ENCODE measurements around the gene PRAMEF9. TPM values are rescaled to one million over a fixed set of nuclear protein-coding genes. Genes with fewer than 3 reads are reported as not detected.
A peak's percentile ranks its signal among the peaks of the same experiment; 100 is the strongest.

The PRAMEF9 gene
- polyA plus RNA-seq, 2 of the 4 experiments (the other 2 are of a cell fraction), result not detected

- POLR2A ChIA-PET, result interaction anchor here (0.7 kb wide), 1 partner anchor 1599 kb away, joined by 3 read pairs; no protein-coding TSS in a partner anchor
- TF ChIP-seq HOXB5 (CRISPR knock-in tag; IDR thresholded peaks at IDR 0.05) (no peak), RAD21 (conservative IDR thresholded peaks at IDR 0.05 in 1 of 2, IDR thresholded peaks at IDR 0.05 in 1 of 2) (0 out of 5 replicates have a peak, but pooled peaks of 1 of the 2 experiments have one; percentile 3), EHF (CRISPR knock-in tag; IDR thresholded peaks at IDR 0.05) (no peak), CHD2 (IDR thresholded peaks at IDR 0.05; ENCODE audit: low read length, partially characterized antibody) (no peak), HEYL (CRISPR knock-in tag; IDR thresholded peaks at IDR 0.05) (no peak), CHD4 (IDR thresholded peaks at IDR 0.05; ENCODE audit: borderline replicate concordance) (no peak)
- TF ChIP-seq, protein P1, sequence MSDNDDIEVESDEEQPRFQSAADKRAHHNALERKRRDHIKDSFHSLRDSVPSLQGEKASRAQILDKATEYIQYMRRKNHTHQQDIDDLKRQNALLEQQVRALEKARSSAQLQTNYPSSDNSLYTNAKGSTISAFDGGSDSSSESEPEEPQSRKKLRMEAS (IDR thresholded peaks at IDR 0.05), result no peak
- TF ChIP-seq, protein P2, sequence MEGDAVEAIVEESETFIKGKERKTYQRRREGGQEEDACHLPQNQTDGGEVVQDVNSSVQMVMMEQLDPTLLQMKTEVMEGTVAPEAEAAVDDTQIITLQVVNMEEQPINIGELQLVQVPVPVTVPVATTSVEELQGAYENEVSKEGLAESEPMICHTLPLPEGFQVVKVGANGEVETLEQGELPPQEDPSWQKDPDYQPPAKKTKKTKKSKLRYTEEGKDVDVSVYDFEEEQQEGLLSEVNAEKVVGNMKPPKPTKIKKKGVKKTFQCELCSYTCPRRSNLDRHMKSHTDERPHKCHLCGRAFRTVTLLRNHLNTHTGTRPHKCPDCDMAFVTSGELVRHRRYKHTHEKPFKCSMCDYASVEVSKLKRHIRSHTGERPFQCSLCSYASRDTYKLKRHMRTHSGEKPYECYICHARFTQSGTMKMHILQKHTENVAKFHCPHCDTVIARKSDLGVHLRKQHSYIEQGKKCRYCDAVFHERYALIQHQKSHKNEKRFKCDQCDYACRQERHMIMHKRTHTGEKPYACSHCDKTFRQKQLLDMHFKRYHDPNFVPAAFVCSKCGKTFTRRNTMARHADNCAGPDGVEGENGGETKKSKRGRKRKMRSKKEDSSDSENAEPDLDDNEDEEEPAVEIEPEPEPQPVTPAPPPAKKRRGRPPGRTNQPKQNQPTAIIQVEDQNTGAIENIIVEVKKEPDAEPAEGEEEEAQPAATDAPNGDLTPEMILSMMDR (IDR thresholded peaks at IDR 0.05), result peak; percentile 49
- Histone ChIP-seq H3K27ac (no peak overlapping the region), H3K4me3 (no peak overlapping the region), H3K9me3 (no peaks in the 10 kb centered on the region), H3K4me2 (no peak overlapping the region), H3K4me1 (no peaks in the 10 kb centered on the region)
- CTCF ChIA-PET, result interaction anchor here (0.6 to 1.0 kb wide), 2 partner anchors 15 to 224 kb away, joined by 3 to 4 read pairs; no protein-coding TSS in a partner anchor
- peak; percentile 66 to 87; a peak in 4 of 6 replicates for ATAC-seq
- WGBS (ENCODE audit: missing lambda C conversion rate), result 37% methylated on average over 7 of the region's 7 CpGs
- FAIRE-seq, result no peak
- DNase-seq (ENCODE audit: low read depth in 1 of 2, low spot score in 1 of 2), result peak in 1 of 2 experiments; percentile 48
Observed at GRCh38 chr1:13228343-13228781, 56.7 kb downstream of the PRAMEF9 start.

Other genes starting within 250 kb of the PRAMEF9 start
- gene PRAMEF6, start 224.3 kb upstream of the PRAMEF9 start, polyA plus RNA-seq (2011; rRNA removed), result not detected in 2 replicates
- not detected in 3 replicates for gene PRAMEF6, start 224.3 kb upstream of the PRAMEF9 start, polyA plus RNA-seq (2017; fragmentation: RNase III; extraction: RNeasy Plus Mini Kit Qiagen cat#74134 plus additional on column Dnase treatment)
- gene PRAMEF27, start 115.3 kb upstream of the PRAMEF9 start, polyA plus RNA-seq (2011; rRNA removed), result 0.05 TPM in 1 of 2 replicates, not detected in the other
- gene PRAMEF27, start 115.3 kb upstream of the PRAMEF9 start, polyA plus RNA-seq (2017; fragmentation: RNase III; extraction: RNeasy Plus Mini Kit Qiagen cat#74134 plus additional on column Dnase treatment), result not detected in 3 replicates
- not detected in 2 replicates for gene HNRNPCL3, start 111.1 kb upstream of the PRAMEF9 start, polyA plus RNA-seq (2011; rRNA removed)
- not detected in 3 replicates for gene HNRNPCL3, start 111.1 kb upstream of the PRAMEF9 start, polyA plus RNA-seq (2017; fragmentation: RNase III; extraction: RNeasy Plus Mini Kit Qiagen cat#74134 plus additional on column Dnase treatment)
- gene PRAMEF25, start 101.1 kb upstream of the PRAMEF9 start, polyA plus RNA-seq (2011; rRNA removed), result not detected in 2 replicates
- gene PRAMEF25, start 101.1 kb upstream of the PRAMEF9 start, polyA plus RNA-seq (2017; fragmentation: RNase III; extraction: RNeasy Plus Mini Kit Qiagen cat#74134 plus additional on column Dnase treatment), result not detected in 3 replicates
- not detected in 2 replicates for gene HNRNPCL2, start 55.0 kb upstream of the PRAMEF9 start, polyA plus RNA-seq (2011; rRNA removed)
- not detected in 3 replicates for gene HNRNPCL2, start 55.0 kb upstream of the PRAMEF9 start, polyA plus RNA-seq (2017; fragmentation: RNase III; extraction: RNeasy Plus Mini Kit Qiagen cat#74134 plus additional on column Dnase treatment)
- gene PRAMEF26, start 15.8 kb upstream of the PRAMEF9 start, polyA plus RNA-seq (2011; rRNA removed), result not detected in 2 replicates
- not detected in 3 replicates for gene PRAMEF26, start 15.8 kb upstream of the PRAMEF9 start, polyA plus RNA-seq (2017; fragmentation: RNase III; extraction: RNeasy Plus Mini Kit Qiagen cat#74134 plus additional on column Dnase treatment)
- gene HNRNPCL4, start 6.2 kb upstream of the PRAMEF9 start, polyA plus RNA-seq (2011; rRNA removed), result not detected in 2 replicates
- gene HNRNPCL4, start 6.2 kb upstream of the PRAMEF9 start, polyA plus RNA-seq (2017; fragmentation: RNase III; extraction: RNeasy Plus Mini Kit Qiagen cat#74134 plus additional on column Dnase treatment), result not detected in 3 replicates
- not detected in 2 replicates for gene PRAMEF13, start 29.6 kb downstream of the PRAMEF9 start, polyA plus RNA-seq (2011; rRNA removed)
- not detected in 3 replicates for gene PRAMEF13, start 29.6 kb downstream of the PRAMEF9 start, polyA plus RNA-seq (2017; fragmentation: RNase III; extraction: RNeasy Plus Mini Kit Qiagen cat#74134 plus additional on column Dnase treatment)
- not detected in 2 replicates for gene PRAMEF18, start 54.3 kb downstream of the PRAMEF9 start, polyA plus RNA-seq (2011; rRNA removed)
- not detected in 3 replicates for gene PRAMEF18, start 54.3 kb downstream of the PRAMEF9 start, polyA plus RNA-seq (2017; fragmentation: RNase III; extraction: RNeasy Plus Mini Kit Qiagen cat#74134 plus additional on column Dnase treatment)
- not detected in 2 replicates for gene PRAMEF5, start 82.3 kb downstream of the PRAMEF9 start, polyA plus RNA-seq (2011; rRNA removed)
- gene PRAMEF5, start 82.3 kb downstream of the PRAMEF9 start, polyA plus RNA-seq (2017; fragmentation: RNase III; extraction: RNeasy Plus Mini Kit Qiagen cat#74134 plus additional on column Dnase treatment), result not detected in 3 replicates
- gene PRAMEF8, start 113.3 kb downstream of the PRAMEF9 start, polyA plus RNA-seq (2011; rRNA removed), result not detected in 2 replicates
- not detected in 3 replicates for gene PRAMEF8, start 113.3 kb downstream of the PRAMEF9 start, polyA plus RNA-seq (2017; fragmentation: RNase III; extraction: RNeasy Plus Mini Kit Qiagen cat#74134 plus additional on column Dnase treatment)
- gene PRAMEF33, start 131.7 kb downstream of the PRAMEF9 start, polyA plus RNA-seq (2011; rRNA removed), result not detected in 2 replicates
- gene PRAMEF33, start 131.7 kb downstream of the PRAMEF9 start, polyA plus RNA-seq (2017; fragmentation: RNase III; extraction: RNeasy Plus Mini Kit Qiagen cat#74134 plus additional on column Dnase treatment), result not detected in 3 replicates
- gene PRAMEF15, start 143.7 kb downstream of the PRAMEF9 start, polyA plus RNA-seq (2011; rRNA removed), result not detected in 2 replicates
- gene PRAMEF15, start 143.7 kb downstream of the PRAMEF9 start, polyA plus RNA-seq (2017; fragmentation: RNase III; extraction: RNeasy Plus Mini Kit Qiagen cat#74134 plus additional on column Dnase treatment), result not detected in 3 replicates
- gene PRAMEF14, start 175.3 kb downstream of the PRAMEF9 start, polyA plus RNA-seq (2011; rRNA removed), result not detected in 2 replicates
- not detected in 3 replicates for gene PRAMEF14, start 175.3 kb downstream of the PRAMEF9 start, polyA plus RNA-seq (2017; fragmentation: RNase III; extraction: RNeasy Plus Mini Kit Qiagen cat#74134 plus additional on column Dnase treatment)
- not detected in 2 replicates for gene PRAMEF19, start 200.1 kb downstream of the PRAMEF9 start, polyA plus RNA-seq (2011; rRNA removed)
- gene PRAMEF19, start 200.1 kb downstream of the PRAMEF9 start, polyA plus RNA-seq (2017; fragmentation: RNase III; extraction: RNeasy Plus Mini Kit Qiagen cat#74134 plus additional on column Dnase treatment), result not detected in 3 replicates
- not detected in 2 replicates for gene PRAMEF17, start 217.8 kb downstream of the PRAMEF9 start, polyA plus RNA-seq (2011; rRNA removed)
- not detected in 3 replicates for gene PRAMEF17, start 217.8 kb downstream of the PRAMEF9 start, polyA plus RNA-seq (2017; fragmentation: RNase III; extraction: RNeasy Plus Mini Kit Qiagen cat#74134 plus additional on column Dnase treatment)
- gene PRAMEF20, start 238.6 kb downstream of the PRAMEF9 start, polyA plus RNA-seq (2011; rRNA removed), result not detected in 2 replicates
- not detected in 3 replicates for gene PRAMEF20, start 238.6 kb downstream of the PRAMEF9 start, polyA plus RNA-seq (2017; fragmentation: RNase III; extraction: RNeasy Plus Mini Kit Qiagen cat#74134 plus additional on column Dnase treatment)

Data from A549 (cell line).